Endothelial cell of umbilical vein (primary cell): ENCODE measurements around the gene WDR93. TPM values are rescaled to one million over a fixed set of nuclear protein-coding genes. Genes with fewer than 3 reads are reported as not detected.

ENCODE experiments used
- BruUV-seq: library from RNA; stranded (reverse); fragments of 400-500 nt; replicated peaks from 2 replicates; lab custom pipeline; 2021; lab: Mats Ljungman, UMichigan
- CTCF ChIA-PET: fragments of 300-600, 350-600 bp; sonication (Branson Sonifier 250); formaldehyde crosslinking; loops from one replicate; lab custom pipeline; 2021; ENCODE audit warnings: antibody characterized with exemption, inconsistent platforms; lab: Charles Lee
- POLR2A ChIA-PET: fragments of 300-600, 350-600 bp; sonication (Branson Sonifier 250); formaldehyde crosslinking; loops from one replicate; lab custom pipeline; 2021; ENCODE audit warnings: antibody characterized with exemption, inconsistent platforms; lab: Charles Lee
- DNase-seq: peaks from one replicate; pipeline ENCODE4 v3.0.0-alpha.2; 2011; ENCODE audit warnings: low read depth, low spot score
- FAIRE-seq: peaks from 2 replicates; lab custom pipeline; 2011; peaks lifted over from hg19 to GRCh38; lab: Jason Lieb, UNC
- H2AFZ ChIP-seq: 2 replicates; pipeline ENCODE4 v1.6.0; 2012; ENCODE audit warnings: low read depth, low read length, control low read depth, inconsistent platforms
- H3K27ac ChIP-seq: 2 replicates; pipeline ENCODE4 v1.5.1; 2011; ENCODE audit warnings: low read depth, mild to moderate bottlenecking, control low read depth, low read length, moderate library complexity; ENCODE audit not compliant: insufficient read depth
- H3K27me3 ChIP-seq, 2 experiments: 2 replicates each; pipeline versions ENCODE4 v1.6.0 to v1.6.1; 2011; ENCODE audit warnings: low read length in 2 of 2, mixed read lengths in 1 of 2; ENCODE audit not compliant: control insufficient read depth in 2 of 2, insufficient read depth in 2 of 2
- H3K36me3 ChIP-seq, 2 experiments: 2 replicates in 1 of 2; 3 replicates in 1 of 2; pipeline ENCODE4 v1.5.1; 2011; ENCODE audit warnings: low read length in 2 of 2, mild to moderate bottlenecking in 1 of 2, moderate library complexity in 1 of 2; ENCODE audit not compliant: control insufficient read depth in 2 of 2, insufficient read depth in 2 of 2; ENCODE audit errors: extremely low read depth in 1 of 2
- H3K4me1 ChIP-seq: 3 replicates; pipeline ENCODE4 v1.5.1; 2011; ENCODE audit warnings: mild to moderate bottlenecking, low read length; ENCODE audit not compliant: control insufficient read depth, insufficient read depth; ENCODE audit errors: extremely low read depth
- H3K4me2 ChIP-seq: 2 replicates; pipeline ENCODE4 v1.6.1; 2011; ENCODE audit warnings: low read length, control low read depth, mixed read lengths; ENCODE audit not compliant: insufficient read depth
- H3K4me3 ChIP-seq, 3 experiments: fragments of 200-600 bp in 1 of 3; sonication (generic), shearing (Covaris generic) in 1 of 3; replicated peaks in 1 of 3; 2 replicates each; pipeline ENCODE4 v1.5.1; 2011 to 2016; ENCODE audit warnings: control low read depth in 3 of 3, low read length in 3 of 3, mild to moderate bottlenecking in 2 of 3, inconsistent platforms in 1 of 3, low read depth in 1 of 3, moderate library complexity in 1 of 3; ENCODE audit not compliant: insufficient read depth in 1 of 3
- H3K79me2 ChIP-seq: 2 replicates; pipeline ENCODE4 v1.6.0; 2012; ENCODE audit warnings: low read length, inconsistent platforms; ENCODE audit not compliant: control insufficient read depth, insufficient read depth
- H3K9ac ChIP-seq: replicated peaks from 2 replicates; pipeline ENCODE3; 2011; ENCODE audit warnings: low read length, control low read depth; ENCODE audit not compliant: insufficient read depth; ENCODE audit errors: extremely low read depth
- H3K9me1 ChIP-seq: replicated peaks from 3 replicates; pipeline ENCODE4 v1.6.0; 2011; ENCODE audit warnings: mild to moderate bottlenecking, low read length; ENCODE audit not compliant: control insufficient read depth, insufficient read depth; ENCODE audit errors: extremely low read depth
- H3K9me3 ChIP-seq: replicated peaks from 2 replicates; pipeline ENCODE4 v1.5.1; 2012; ENCODE audit warnings: low read length, inconsistent platforms; ENCODE audit not compliant: control insufficient read depth, insufficient read depth
- H4K20me1 ChIP-seq: replicated peaks from 2 replicates; pipeline ENCODE3; 2011; ENCODE audit warnings: mild to moderate bottlenecking, low read length; ENCODE audit not compliant: control insufficient read depth, insufficient read depth; ENCODE audit errors: extremely low read depth
- CTCF ChIP-seq, 2 donors: IDR thresholded peaks; 1 replicate in 1 of 2; 2 replicates in 1 of 2; pipeline ENCODE4 v1.5.1; 2011; ENCODE audit warnings: low read length in 2 of 2, mild to moderate bottlenecking in 2 of 2, moderate library complexity in 2 of 2, control low read depth in 1 of 2, inconsistent platforms in 1 of 2, low read depth in 1 of 2; ENCODE audit not compliant: insufficient read depth in 1 of 2; ENCODE audit errors: extremely low read depth in 1 of 2
- GATA2 ChIP-seq: IDR thresholded peaks from 2 replicates; pipeline ENCODE4 v1.7.0; 2011; ENCODE audit warnings: low read depth, mild to moderate bottlenecking, moderate library complexity, mixed read lengths, low read length; ENCODE audit not compliant: insufficient read length, insufficient read depth
- JUN ChIP-seq: IDR thresholded peaks from 2 replicates; pipeline ENCODE4 v1.6.1; 2011; ENCODE audit warnings: borderline replicate concordance, low read depth; ENCODE audit not compliant: insufficient read length, insufficient read depth
- POLR2AphosphoS5 ChIP-seq: IDR thresholded peaks from 2 replicates; pipeline ENCODE4 v1.6.1; 2012; ENCODE audit warnings: low read depth, mild to moderate bottlenecking, control low read depth, low read length, moderate library complexity; ENCODE audit not compliant: insufficient read depth
- dilution Hi-C: fragments of 300-500 bp; cut with MboI; formaldehyde crosslinking; loops from one replicate; pipeline ENCODE4 v1.15.0; 2019; ENCODE audit warnings: low sequenced_read_pairs; ENCODE audit not compliant: extremely low pct_ligation_motif_present
- intact Hi-C: fragments of 100-400 bp; cut with micrococcal nuclease; formaldehyde crosslinking; loops from one replicate; pipeline ENCODE4 v1.10.0; 2022
- polyA plus RNA-seq, 4 experiments: library from polyadenylated mRNA; depleted of rRNA in 3 of 4; stranded (reverse) in 3 of 4; unstranded in 1 of 4; fragments of >200 nt; gene quantifications; 2 replicates each; pipeline versions ENCODE4 v1.2.1 to v1.2.3, GENCODE V29; 2011 to 2012; ENCODE audit warnings: missing spikeins in 1 of 4
- total RNA-seq: library from RNA; stranded (reverse); gene quantifications from 2 replicates; pipeline ENCODE4 v1.2.3, GENCODE V29; 2021
- TF ChIP-seq, protein P1 (sequence below): IDR thresholded peaks from 2 replicates; pipeline ENCODE4 v1.6.1; 2011; ENCODE audit not compliant: insufficient read depth, insufficient read length

WDR93 gene
- total and polyA plus RNA-seq, 2 donors (not counting 3 experiments of a cell fraction or from before 2014, with no cell fraction given): 0.07 TPM; not detected in 1

DNA sequence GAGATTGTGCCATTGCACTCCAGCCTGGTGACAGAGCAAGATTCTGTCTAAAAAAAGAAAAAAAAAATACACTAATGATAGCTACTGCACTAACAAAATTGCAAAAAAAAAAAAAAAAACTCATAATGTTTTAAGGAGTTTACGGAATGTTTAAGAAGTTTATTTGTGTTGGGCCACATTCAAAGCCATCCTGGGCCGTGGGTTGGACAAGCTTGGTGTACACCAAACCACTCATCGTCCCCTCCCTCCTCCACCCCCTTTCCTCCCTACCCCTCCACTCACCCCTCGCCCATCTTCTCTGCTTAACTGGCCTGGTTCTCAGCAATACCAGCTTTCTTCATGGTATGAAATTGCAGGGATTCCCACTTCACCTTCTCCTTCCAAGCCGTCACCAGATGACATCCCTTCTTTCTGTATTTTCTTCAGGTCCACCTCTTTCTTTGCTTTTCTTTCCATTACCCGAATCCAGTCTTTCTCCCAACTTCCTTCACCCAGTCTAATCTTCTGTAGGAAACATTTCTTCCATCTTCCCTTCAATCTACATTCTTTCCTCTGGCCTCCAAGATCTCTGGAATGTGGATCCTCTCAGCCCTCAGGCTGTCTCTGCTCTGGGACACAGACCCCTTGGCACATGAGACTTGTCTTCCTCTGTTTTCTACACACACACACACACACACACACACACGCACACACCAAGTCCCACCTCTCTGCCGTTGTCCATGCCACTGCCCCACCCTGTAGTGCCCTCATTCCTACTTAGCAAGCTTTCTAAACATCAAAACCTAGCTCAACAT is 63.9 kb downstream of the WDR93 start:
- no peak for FAIRE-seq
- dilution Hi-C loops: loop anchor here (25.0 kb wide), 1 partner anchor 108 kb away; no protein-coding TSS in a partner anchor

More for the DNA sequence above, 63.9 kb downstream of the WDR93 start:
- H3K9ac ChIP-seq: no peak overlapping the region
- DNase-seq: no peak
- BruUV-seq: no TSS peak
- TF ChIP-seq GATA2: no peak
- TF ChIP-seq POLR2AphosphoS5: no peak
- no peak for TF ChIP-seq CTCF (IDR thresholded peaks at IDR 0.05; ENCODE audit: extremely low read depth in 1 of 2, insufficient read depth in 1 of 2, low read depth in 1 of 2, low read length in 2 of 2)
- no peak for TF ChIP-seq JUN
- TF ChIP-seq, protein P1, sequence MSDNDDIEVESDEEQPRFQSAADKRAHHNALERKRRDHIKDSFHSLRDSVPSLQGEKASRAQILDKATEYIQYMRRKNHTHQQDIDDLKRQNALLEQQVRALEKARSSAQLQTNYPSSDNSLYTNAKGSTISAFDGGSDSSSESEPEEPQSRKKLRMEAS: no peak
- no peaks in the 10 kb centered on the region for H3K79me2 ChIP-seq
- intact Hi-C loops: loop anchor here (5.0 kb wide), 1 partner anchor 218 kb away; no protein-coding TSS in a partner anchor
- no peaks in the 10 kb centered on the region for H3K9me1 ChIP-seq
- H3K9me3 ChIP-seq: no peaks in the 10 kb centered on the region
- H4K20me1 ChIP-seq: no peaks in the 10 kb centered on the region
- ChIA-PET CTCF (interaction anchor here (0.7 to 12.2 kb wide), 8 partner anchors 14 to 269 kb away, joined by 3 to 599 read pairs (median 4); partner anchors contain the start of gene ANPEP), POLR2A (interaction anchor here (0.5 kb wide), 1 partner anchor 60 kb away, joined by 4 read pairs; the partner anchor contains the start of gene ANPEP)
- H3K27ac ChIP-seq: no peak overlapping the region
- H3K27me3 ChIP-seq: peaks cover 0 to 5% of the 10 kb centered on the region in 2 experiments
- no peak overlapping the region for H2AFZ ChIP-seq
- no peak overlapping the region for H3K4me3 ChIP-seq
- peaks cover 6% of the 10 kb centered on the region for H3K4me1 ChIP-seq
- no peaks in the 10 kb centered on the region for H3K36me3 ChIP-seq
- H3K4me2 ChIP-seq: no peak overlapping the region
